ENCODE results near the gene OSGIN1.
A peak's percentile ranks its signal among the peaks of the same experiment; 100 is the strongest.
"Not testable (repeated sequence)": the region's sequence is repeated elsewhere in the genome, so short reads cannot be mapped to it uniquely, and the experiment has no call there.

Gene OSGIN1

DNA sequence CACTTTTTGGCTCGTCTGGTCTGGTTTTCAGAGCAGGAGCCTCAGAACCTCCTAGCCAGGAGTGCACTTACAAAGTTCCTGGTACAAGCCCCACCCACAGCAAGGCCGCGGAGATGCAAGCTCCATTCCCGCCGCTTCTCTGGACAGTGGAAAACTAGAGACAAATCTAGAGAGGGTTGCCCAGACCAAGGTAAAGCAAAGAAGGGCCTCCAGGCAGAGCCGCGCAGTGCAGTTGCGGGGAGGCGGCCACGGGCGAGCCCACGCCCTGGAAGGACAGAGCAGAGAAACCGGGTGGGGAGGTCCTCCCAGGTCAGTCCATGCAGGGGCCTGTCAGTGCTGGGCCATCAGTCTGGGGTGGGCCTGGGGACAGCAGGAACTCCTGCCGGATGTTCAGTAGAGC is 11.0 kb upstream of the OSGIN1 start:
- no peak for DNase-seq

DNA sequence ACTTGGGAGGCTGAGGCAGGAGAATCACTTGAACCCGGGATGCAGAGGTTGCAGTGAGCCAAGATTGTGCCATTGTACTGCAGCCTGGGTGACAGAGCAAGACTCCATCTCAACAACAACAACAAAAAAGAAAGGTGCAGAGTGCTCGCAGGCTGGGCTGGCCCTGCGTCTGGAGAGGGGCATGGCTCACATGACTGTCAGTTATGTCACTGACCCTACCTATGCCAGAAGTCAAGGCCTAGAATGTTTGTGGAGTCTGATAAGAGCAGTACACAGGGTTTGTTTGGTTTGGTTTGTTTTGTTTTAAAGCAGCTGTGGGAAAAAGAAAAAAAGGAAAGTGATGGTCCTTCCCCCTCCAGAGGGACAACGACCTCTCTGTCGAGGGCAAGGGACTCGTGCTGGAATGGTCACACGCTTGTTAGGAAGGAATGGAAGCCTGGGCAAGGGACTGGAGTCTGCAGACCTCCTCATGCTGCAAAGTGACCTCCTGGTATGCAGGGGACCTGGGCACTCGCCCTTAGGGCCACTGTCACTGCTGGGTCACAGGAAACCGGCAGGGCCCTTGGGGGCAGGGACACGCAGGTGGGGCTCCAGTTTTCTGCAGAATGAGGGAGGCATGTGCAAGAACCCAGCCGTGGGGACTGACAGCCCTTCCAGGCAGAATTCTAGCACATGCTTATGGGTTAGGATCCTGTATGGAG is 10.1 kb upstream of the OSGIN1 start:
- DNase-seq = no peak

DNA sequence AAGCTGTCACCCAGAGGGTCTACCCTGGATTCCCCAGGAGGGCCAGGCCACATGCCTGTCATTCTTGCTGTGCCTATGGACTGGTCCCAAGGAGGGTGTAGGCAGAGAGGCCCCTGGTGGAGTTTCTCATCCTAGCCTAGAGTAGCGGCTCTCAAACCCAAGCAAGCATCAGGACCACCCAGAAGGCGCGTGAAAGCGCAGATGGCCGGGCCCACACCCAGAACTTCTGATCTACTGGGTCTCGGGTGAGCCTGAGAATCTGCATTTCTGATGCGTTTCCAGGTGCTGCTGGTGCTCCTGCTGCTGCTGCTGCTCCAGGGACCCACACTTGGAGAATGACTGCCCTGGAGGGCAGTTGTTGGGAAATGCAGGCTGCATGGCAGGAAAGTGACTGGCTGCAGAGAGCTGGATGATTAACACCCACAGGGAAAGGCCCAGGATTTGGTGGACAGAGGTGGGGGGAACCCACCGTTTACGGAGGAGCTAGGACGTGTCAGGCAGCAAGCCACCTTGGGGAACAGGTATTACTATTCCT is 9.5 kb upstream of the OSGIN1 start:
- DNase-seq = no peak

DNA sequence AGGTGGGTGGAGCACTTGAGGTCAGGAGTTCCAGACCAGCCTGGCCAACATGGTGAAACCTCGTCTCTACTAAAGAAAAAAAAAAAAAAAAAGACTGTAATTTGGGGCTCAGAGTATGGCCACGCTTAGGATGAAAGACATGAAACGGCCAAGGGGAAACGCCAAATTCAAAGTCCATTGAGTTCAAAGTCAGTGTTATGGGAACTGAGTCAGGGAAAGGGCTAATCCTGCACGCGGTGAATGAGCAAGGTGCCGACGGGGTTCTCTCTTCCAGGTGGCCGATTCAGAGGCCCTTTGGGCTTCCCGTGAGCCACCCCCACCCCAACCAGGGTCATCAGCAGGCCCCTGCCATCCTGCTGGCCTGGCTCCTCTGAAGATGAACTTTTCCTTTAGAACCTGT is 7.5 kb upstream of the OSGIN1 start:
- DNase-seq = no peak

DNA sequence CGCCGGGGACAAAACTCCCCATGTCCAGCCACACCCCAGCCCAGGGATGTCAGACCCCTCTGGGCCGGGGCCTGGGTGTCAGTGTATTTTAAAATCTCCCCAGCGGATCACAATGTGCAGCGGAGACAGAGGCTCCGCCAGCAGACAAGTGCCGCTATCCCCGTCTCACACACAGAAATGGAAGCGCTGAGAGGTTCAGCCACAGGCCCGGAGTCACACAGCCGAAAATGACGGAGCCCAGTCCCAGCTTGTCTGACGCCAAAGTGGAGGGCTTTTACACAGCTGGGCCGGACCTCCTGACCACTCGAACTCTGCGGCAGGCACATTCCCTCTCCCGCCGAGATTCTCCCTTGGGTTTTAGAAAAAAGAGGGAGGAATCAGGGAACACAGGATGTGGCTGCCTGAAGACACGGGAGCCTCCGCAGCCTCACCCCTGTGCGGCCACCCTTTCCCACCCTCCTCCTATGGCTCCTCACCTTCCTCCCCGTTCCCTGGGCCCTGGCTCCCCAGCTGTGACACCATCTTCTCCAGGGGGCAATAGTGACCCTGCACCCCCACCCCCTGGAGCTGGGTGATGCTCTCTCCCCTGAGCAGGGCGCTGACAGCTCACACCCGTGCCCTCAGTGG is 6.8 kb upstream of the OSGIN1 start:
- DNase-seq = no peak

DNA sequence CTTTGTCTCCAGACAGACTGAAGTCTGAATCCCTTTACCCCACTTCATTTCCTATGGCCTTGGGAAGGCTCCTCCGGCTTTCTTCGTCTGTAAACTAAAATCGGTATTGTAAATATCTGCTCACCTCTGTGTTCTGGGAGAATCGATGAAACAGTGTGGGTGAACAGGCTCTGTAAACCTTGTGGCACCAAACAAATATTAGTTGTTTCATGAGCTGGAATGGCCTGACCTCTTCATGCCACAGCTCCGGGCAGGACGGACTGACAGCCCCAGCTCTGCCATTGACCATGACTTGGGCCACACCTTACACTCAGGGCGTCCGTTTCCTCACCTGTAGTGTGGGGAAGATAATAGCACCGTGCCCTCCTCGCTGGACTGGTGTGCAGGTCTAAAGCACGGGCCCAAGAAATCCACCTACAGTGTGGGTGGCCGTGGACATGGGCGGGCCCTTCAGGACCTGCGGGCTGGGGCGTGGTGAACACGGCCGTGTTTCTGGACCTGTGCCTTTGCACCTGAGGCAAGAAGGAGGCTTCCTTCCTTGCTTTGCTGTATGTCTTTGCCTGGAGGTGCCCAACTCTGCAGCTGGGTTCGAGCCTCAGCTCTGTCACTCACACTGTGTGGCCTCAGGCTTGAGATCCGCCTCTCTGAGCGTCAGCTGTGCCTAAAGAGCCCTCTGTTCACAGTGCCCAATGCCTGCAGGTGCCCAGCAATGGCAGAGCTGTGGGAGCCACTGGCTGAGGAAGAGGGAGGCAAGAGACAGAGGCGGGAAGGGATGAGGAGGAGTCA is 6.1 kb upstream of the OSGIN1 start:
- DNase-seq = no peak

DNA sequence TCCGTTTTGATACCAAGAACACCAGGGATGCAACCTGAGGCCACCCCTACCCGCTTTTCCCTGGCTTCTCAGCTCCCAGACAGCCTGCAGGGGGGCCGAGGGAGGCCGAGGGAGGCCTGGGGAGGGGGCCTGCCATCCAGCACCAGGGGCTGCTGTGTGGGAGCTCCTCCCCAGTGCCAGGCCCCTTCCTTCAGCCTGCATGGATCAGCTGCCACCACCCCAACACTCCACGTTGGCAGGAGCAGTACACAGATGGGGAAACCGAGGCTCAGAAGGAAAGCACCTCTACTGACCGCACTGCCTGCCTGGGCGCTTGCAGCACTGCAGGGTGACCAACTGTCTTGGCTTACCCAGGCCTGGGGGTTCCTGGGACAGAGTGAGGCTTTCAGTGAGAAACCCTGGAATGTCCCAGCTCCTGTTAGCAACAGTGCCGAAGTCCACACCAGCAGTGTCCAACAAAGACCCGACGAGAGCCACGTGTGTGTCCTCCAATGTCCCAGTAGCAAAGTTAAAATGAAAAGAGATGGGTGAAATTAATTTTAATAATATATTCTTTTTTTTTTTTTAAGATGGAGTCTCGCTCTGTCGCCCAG is 5.3 kb upstream of the OSGIN1 start:
- DNase-seq = no peak

DNA sequence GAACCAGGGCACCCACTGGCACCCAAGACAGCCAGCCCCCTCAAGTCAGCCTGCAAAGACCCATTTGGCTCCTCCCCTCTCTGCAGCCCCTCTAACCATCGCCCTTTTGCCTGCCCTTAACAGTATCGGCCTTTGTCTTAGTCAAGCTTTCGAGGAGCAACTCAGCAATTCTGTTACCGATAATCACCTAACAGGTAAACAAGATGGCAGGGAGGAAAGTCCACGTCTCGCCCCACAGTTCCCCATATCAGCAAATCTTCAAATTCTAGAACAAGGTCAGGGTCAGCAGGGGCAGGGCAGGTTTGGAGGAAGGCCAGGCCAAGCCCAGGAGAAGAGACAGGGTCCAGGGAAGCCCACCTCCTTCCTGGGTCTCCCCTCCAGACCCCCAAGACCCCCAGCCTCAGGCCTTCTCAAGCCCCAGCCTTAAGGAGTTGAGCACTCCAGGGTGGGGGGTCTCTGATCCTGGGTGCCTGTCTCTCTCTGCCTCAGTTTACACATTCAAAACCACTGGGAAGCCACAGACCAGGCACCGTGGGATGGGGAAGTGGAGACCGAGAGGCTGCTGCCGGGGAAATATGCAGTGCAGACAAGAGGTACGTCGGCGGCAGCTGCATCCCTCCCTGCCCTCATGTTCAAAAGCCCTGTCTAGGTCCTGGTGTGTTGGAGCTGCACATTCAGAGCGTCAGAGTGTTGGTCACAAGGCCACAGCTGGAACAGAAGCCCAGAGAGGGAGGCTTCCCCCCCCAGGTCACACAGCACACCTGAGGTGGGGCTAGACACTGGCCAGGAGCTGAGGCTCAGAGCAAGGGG is 3.9 kb upstream of the OSGIN1 start:
- DNase-seq = no peak

DNA sequence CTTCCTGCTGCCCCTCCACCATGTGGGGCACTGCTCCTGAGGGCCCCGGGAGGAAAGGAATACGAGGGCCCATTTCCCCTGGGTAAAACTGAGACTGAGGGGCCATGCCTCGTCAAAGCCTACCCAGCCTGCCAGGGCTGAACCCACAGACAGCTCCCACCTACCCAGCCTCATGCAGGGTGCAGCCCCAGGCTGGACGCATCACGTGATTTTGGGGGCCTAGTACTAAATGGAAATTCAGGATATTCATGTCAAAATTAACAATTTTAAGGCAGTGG is 3.4 kb upstream of the OSGIN1 start:
- DNase-seq = no peak

DNA sequence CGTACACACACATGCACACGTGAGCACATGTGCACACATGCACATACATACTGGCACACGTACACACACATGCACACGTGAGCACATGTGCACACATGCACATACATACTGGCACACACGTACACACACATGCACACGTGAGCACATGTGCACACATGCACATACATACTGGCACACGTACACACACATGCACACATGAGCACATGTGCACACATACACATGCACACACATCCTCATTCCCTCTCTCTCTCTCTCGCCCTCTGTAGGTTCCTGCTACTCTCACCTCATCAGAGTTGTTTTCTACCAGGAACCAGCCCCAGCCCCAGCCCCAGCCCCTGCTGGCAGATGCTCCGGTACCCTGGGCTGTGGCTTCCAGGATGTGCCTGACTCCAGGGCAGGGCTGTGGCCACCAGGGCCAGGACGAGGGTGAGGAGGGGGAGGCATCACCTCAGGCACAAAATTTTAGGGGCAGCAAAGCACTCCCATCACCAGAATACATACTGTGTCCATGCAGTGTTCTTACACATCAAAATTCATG is 2.1 kb upstream of the OSGIN1 start:
- not testable (repeated sequence) for DNase-seq

DNA sequence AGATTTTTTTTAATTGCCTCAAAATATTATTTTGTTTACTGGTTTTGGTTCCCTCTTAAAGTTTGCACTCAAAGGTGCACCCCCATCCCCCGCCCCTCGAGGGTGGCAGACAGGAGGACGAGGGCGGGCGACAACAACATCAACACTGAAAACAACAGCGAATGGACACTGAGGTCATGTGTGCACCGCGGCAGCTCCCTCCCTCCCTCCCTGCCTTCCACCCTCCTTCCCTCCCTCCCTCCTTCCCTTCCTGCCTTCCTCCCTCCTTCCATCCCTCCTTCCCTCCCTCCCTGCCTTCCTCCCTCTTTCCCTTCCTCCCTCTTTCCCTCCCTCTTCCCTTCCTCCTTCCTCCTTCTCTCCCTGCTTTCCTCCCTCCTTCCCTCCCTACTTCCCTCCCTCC is 1.5 kb upstream of the OSGIN1 start:
- no peak for DNase-seq

DNA sequence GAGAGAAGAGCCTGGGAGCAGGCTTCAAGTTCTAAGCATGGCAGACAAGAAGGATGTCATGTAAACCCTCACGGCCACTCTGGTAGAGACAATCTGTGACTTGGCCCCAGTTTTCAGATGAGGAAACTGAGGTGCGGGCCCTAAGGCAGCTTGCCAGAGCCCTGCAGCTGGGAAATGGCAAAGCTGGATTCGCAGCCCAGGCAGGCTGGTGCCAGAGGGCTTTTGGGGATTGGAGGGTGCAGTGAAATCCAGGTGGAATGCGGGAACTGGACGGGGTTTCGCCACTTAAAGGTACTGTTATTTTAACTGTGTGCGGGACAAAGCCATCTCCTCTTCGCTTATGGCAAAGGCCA is 477 bp upstream of the OSGIN1 start:
- no peak for DNase-seq

DNA sequence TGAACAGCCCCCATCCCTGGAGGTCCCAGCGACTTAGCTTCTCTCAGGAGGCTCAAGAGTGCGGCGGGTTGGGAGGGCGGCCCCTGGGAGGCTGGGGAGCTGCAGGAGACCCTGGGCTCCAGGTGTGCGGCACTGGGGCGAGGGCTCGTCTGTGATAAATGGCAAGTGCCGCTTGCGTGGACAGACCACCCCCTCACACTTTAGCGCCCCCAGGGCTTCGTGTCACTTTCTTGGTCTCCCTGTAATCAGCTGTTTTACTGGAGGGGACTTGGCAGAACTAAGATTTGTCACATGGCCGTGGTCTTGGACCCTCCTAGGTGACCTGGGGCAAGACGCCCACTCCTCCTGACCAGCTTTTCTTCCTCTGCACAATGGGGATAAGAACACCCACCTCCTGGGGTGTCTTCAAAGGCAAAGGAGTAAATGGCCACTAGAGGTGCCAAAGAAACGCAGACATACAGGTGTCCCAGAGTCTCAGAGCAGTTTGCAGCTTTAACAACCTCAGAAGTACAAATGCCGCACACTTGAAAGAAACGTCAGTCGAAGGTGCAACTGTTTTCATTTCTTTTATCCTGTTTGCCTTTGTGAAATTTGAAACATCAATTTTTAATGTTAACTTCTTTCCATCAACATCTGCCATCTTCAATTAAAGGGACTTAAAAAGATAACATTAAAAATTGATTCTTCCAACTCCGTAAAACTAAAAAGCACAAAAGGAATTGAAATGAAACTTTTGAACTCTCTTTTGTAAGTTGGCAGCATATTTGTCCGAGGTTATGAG is 946 bp downstream of the OSGIN1 start:
- DNase-seq = no peak

DNA sequence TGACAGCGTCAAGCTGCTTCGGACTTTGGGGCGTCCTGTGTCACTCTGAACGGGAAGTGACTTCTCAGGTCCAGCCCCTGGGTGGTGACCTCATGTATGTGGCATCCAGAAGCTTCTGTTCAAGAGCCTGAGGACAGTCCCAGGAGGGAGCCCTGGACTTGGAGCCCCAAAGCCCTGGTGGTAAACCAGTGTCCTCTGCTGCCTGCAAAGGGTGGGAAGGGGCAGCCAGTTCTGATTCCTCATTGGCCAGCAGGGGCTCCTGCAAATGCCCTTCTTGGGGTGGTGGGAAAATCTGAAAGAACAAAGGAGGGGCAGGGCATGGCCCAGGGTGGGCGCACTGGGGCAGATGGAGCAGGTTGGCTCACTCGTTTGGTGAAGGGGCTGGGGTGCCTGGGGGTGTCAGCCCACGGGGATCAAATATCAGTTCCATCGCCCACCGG is 1.6 kb downstream of the OSGIN1 start:
- DNase-seq = no peak

DNA sequence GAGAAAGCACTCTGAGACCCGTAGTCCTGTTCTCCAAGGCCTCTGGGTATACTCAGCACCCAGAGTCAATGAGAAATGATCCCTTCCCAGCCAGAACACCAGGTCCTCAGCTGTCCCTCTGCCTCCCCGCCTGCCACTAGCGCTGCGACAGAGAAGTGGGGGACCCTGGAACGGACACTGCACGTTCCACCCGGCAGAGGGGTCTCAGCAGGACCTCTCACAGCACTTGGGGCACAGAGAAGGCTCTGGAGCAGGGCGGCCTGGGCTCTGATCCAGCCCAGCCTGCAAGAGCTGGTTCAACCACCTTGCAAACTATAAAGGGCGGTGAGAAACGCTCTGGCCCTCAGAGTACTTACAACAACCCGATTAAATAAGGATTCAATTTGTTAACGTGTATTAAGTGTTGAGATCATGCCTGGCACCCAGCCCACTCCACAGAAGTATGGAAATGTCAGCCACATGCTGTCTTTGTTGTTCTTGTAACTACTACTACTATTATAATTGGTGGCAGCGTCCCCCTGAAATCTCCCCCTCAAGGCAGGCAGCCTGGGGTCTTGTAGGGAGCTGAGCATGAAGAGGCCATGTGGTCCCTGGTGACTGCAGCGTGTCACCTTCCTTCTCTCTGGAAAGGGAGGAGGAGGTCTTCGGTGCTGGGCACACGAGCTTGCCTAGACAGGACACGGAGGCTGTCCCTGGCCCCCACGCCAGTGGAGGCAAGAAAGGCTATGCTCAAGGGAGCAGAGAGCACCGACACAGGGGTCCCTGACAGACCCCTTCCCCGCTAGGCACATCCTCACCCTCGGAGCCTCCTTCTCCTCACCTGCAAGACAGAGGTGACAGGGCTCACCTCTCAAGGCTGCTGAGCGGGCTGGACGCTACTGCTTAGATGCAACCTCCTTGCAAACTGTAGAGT is 2.4 kb downstream of the OSGIN1 start:
- no peak for DNase-seq

DNA sequence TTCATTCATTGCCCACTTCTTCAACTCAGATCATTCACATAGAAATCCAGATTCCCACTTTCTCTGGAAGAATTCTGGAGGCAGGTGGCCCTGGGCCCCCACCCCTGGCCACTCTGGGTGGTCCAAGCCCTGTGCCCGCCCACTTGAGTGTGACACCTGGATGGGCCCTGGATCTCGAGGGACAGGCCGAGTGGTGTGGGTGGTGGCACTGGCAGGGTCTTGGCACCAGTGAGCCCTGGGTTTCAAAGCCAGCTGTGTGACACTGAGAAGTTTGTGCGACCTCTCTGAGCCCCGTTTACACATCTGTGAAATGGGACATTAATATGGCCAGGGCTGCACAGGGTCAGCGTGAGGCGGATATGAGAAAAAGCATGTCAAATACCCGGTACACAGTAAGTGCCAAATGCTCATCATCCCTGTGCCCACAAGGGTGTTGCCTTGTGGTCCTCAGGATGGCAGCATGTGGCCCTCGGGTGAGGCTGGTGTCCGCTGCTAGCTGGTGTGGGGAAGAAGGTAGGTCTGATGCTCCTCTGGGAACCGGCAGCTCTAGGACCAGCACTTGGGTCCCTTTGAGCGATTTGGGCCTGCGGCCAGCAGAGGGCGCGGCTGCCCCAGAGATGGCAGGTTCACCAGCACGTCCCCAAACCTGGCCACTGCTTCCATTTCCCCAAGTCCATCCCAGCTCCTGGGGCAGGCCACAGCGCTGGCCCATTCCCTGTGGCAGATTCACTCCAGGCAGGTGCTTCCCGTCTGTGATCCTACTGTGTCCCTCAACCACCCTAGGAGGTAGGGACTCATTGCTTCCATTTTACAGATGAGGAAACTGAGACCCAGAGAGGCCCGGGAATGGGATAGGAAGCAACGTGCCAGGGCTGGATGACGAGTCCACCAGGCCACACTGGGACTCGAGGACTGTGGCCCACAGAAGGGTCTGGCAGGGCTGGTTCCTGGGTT is 3.6 kb downstream of the OSGIN1 start:
- peak; percentile 77 to 85 for DNase-seq

DNA sequence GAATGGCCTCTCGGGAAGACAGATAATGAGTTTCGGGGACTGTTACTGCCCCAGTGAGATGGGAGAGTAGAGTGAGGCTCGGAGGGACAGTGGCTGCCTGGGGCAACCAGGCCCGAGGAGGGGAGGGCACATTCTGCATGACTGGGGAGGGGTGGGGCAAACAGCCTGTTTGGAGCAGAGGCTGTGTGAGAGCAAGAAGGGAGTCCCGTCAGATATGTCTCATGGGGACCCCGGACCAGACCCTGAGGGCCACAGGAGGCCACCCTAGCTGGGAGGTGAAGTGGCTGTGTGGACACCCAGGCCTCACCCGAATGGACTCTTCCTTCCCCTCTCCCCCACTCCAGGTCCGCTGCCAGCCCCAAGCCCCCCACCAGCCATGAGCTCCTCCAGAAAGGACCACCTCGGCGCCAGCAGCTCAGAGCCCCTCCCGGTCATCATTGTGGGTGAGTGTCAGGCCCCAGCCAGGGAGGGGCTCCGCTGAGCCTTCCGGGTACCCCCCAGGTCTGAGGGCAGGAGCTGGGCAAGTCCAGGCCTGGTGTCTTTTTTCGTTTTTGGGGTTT is 4.3 kb downstream of the OSGIN1 start:
- no peak for DNase-seq

DNA sequence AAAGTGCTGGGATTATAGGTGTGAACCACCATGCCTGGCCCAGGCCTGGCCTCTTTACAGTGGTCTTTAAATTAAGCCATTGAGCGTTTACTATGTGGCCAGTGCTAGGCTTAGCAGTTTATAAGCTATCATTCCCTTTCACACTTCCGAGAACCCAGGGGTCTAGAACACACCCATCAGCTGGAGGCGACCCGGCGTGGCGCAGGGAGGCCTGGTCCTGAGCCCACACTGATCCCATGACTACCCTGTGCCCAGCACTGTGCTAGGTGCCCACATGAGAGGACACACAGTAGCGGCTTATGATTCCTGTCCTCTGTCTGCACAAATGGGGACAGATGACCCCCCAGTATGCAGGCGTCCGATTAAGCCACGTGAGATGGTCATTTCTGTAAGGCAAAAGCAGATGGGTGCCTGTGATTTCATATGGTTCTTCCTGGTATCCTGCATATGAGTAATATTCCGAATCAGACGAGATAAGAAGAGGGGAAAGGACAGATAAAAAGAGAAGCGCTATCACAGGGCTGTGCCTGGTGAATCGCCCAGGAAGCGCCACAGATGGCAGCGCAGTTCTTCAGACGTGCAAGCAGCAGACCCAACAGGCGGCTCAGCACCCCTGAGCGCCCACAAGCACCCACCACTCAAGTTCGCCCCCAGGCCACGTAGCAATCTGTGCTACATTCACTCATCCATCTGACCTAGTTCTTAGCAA is 5.3 kb downstream of the OSGIN1 start:
- no peak for DNase-seq
